Natural killer cell (primary cell): ENCODE data around the gene GPRC5D. TPM values are rescaled to one million over a fixed set of nuclear protein-coding genes. Genes with fewer than 3 reads are reported as not detected.

Source experiments
- ATAC-seq, 3 donors: fragments of 150-1000 bp in 2 of 3; fragments of 200-7000 bp in 1 of 3; cut with Tn5 transposase; 1 replicate in 1 of 3; 2 replicates in 2 of 3; pipeline ENCODE4 v1.10.0; 2021; ENCODE audit warnings: mild to moderate bottlenecking in 2 of 3, moderate library complexity in 2 of 3
- DNase-seq, 2 donors: peaks; one replicate each; pipeline versions ENCODE4 v3.0.0 to v3.0.0-alpha.2; 2013 to 2021; ENCODE audit warnings: mixed read lengths in 1 of 2
- H3K27ac ChIP-seq: one replicate; pipeline ENCODE4 v1.5.1; 2013; ENCODE audit warnings: mild to moderate bottlenecking, low read length
- H3K27me3 ChIP-seq: one replicate; pipeline ENCODE4 v1.6.1; 2013; ENCODE audit warnings: low read length; ENCODE audit not compliant: control insufficient read depth, insufficient read depth
- H3K36me3 ChIP-seq: one replicate; pipeline ENCODE4 v1.6.1; 2013; ENCODE audit warnings: low read length; ENCODE audit not compliant: control insufficient read depth, insufficient read depth
- H3K4me1 ChIP-seq: one replicate; pipeline ENCODE4 v1.6.1; 2013; ENCODE audit warnings: low read length; ENCODE audit not compliant: control insufficient read depth, insufficient read depth
- H3K4me3 ChIP-seq: one replicate; pipeline ENCODE4 v1.5.1; 2013; ENCODE audit warnings: low read length
- H3K9me3 ChIP-seq: one replicate; pipeline ENCODE4 v1.6.1; 2013; ENCODE audit warnings: low read length; ENCODE audit not compliant: control insufficient read depth, insufficient read depth
- H3K27ac Mint-ChIP-seq, 2 donors: one replicate each; pipeline ENCODE4 v1.8.0; 2022; ENCODE audit warnings: mild to moderate bottlenecking in 2 of 2, mixed read lengths in 2 of 2, moderate library complexity in 1 of 2
- H3K27me3 Mint-ChIP-seq, 2 donors: one replicate each; pipeline ENCODE4 v1.8.0; 2022; ENCODE audit warnings: low read depth in 2 of 2, mixed read lengths in 2 of 2
- H3K36me3 Mint-ChIP-seq: one replicate; pipeline ENCODE4 v1.8.0; 2022; ENCODE audit warnings: mixed read lengths
- H3K4me1 Mint-ChIP-seq, 2 donors: one replicate each; pipeline ENCODE4 v1.8.0; 2022; ENCODE audit warnings: mixed read lengths in 2 of 2
- H3K4me3 Mint-ChIP-seq: one replicate; pipeline ENCODE4 v1.8.0; 2022; ENCODE audit warnings: mild to moderate bottlenecking, moderate library complexity, mixed read lengths
- H3K9me3 Mint-ChIP-seq, 2 donors: one replicate each; pipeline ENCODE4 v1.8.0; 2022; ENCODE audit warnings: mixed read lengths in 2 of 2
- WGBS: methylation state at CpG from one replicate; pipeline ENCODE4 v1.1.7; 2013; ENCODE audit warnings: missing lambda C conversion rate; ENCODE audit not compliant: insufficient coverage; 5-methylcytosine and 5-hydroxymethylcytosine counted together
- intact Hi-C: fragments of 100-400 bp; cut with micrococcal nuclease; formaldehyde crosslinking; loops from one replicate; pipeline ENCODE4 v1.14.2; 2022
- total RNA-seq, 4 donors: library from RNA; stranded (reverse); fragments of 120-200 nt in 1 of 4; gene quantifications; one replicate each; pipeline versions ENCODE4 v1.2.3 to v1.2.4, GENCODE V29; 2013 to 2022
- TF ChIP-seq, protein P1 (sequence below): fragments of 200-600 bp; IDR thresholded peaks from one replicate; pipeline ENCODE4 v1.8.0; 2022; ENCODE audit warnings: antibody characterized with exemption

Gene GPRC5D
- total RNA-seq, 3 donors from 2014 or later (not counting 1 experiment from before 2014, with no cell fraction given): 5.5 TPM; not detected in 2

DNA sequence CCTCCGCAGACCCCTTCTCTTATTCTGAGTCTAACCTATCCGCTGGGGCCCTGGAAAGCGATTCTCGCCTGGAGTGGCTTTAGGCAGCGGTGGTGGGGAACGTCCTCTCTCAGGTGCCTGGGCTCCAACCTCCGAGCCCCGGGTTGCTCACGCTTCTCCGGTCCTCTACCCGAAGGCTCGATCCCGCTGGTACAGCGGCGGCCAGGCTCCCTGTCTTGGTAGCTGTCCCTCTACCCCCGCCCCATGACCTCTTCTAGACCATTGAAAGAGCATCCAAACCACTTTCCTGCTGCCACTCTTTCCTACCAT is 48.6 kb upstream of the GPRC5D start:
- ATAC-seq (peak in 2 of 3 donors; percentile 25 to 40), DNase-seq (peak in 1 of 2 donors; percentile 63)
- intact Hi-C loops: loop anchor here (1.0 to 10.0 kb wide), 3 partner anchors 98 to 646 kb away; partner anchors contain the start of genes BORCS5 and MANSC1
- peak overlapping the region; percentile 92 for H3K4me3 Mint-ChIP-seq
- TF ChIP-seq, protein P1, sequence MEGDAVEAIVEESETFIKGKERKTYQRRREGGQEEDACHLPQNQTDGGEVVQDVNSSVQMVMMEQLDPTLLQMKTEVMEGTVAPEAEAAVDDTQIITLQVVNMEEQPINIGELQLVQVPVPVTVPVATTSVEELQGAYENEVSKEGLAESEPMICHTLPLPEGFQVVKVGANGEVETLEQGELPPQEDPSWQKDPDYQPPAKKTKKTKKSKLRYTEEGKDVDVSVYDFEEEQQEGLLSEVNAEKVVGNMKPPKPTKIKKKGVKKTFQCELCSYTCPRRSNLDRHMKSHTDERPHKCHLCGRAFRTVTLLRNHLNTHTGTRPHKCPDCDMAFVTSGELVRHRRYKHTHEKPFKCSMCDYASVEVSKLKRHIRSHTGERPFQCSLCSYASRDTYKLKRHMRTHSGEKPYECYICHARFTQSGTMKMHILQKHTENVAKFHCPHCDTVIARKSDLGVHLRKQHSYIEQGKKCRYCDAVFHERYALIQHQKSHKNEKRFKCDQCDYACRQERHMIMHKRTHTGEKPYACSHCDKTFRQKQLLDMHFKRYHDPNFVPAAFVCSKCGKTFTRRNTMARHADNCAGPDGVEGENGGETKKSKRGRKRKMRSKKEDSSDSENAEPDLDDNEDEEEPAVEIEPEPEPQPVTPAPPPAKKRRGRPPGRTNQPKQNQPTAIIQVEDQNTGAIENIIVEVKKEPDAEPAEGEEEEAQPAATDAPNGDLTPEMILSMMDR: no peak
- Histone ChIP-seq H3K36me3 (no peaks in the 10 kb centered on the region), H3K4me3 (peak overlapping the region; percentile 78), H3K9me3 (no peaks in the 10 kb centered on the region), H3K27me3 (peaks cover 2% of the 10 kb centered on the region), H3K4me1 (peaks cover 25% of the 10 kb centered on the region), H3K27ac (peak overlapping the region; percentile 76)
- peaks cover 24 to 46% of the 10 kb centered on the region in 2 donors for H3K4me1 Mint-ChIP-seq
- no peaks in the 10 kb centered on the region for H3K36me3 Mint-ChIP-seq
- peak overlapping the region; percentile 78 to 89 for H3K27ac Mint-ChIP-seq
- no peaks in the 10 kb centered on the region for H3K9me3 Mint-ChIP-seq
- H3K27me3 Mint-ChIP-seq: peaks cover 0 to 6% of the 10 kb centered on the region in 2 donors
- under 1% methylated on average over 16 of the region's 16 CpGs for WGBS

DNA sequence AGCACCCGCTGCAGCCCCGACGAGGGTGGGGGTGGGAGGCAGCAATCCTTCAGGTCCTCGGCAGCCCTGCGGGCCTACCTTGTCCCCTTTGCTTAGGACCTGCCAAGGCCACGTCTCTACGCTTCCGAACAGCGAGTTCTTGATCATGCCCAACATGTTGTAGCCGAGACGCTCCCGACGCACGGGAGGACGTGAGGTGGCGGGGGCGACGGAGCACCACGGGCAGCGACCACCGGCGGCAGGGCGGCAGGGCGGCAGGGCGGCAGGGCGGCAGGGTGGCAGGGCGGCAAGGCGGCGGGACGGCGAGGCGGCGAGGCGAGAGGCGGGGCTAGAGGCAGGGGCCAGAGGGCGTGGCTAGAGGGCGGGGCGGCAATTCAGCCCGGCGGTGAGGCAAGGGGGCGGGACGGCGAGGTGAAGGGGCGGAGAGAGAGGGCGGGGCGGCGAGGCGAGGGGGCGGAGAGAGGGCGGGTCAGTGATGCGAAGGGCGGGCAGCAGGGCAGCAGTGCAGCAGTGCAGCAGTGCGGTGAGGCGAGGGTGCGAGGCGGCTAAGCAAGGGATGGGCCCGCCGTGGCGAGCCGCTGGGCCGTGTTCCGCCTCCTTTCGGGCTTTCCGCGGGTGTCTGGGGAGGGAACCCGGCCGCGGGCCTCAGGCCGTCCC is 48.1 kb upstream of the GPRC5D start, which contains the start of gene HEBP1:
Gene HEBP1 (minus strand): TSS at position 307 of the 657 bp plus-strand sequence. CDS start 151 bp downstream, at position 156.
- Histone ChIP-seq H3K4me1 (peaks cover 25% of the 10 kb centered on the region), H3K36me3 (no peaks in the 10 kb centered on the region), H3K9me3 (no peaks in the 10 kb centered on the region), H3K27ac (peak within 1 kb of the TSS; percentile 76), H3K27me3 (peaks cover 2% of the 10 kb centered on the region), H3K4me3 (peak within 1 kb of the TSS; percentile 78)
- Mint-ChIP-seq H3K27me3 (peaks cover 0 to 4% of the 10 kb centered on the region in 2 donors), H3K4me3 (peak within 1 kb of the TSS; percentile 92), H3K27ac (peak within 1 kb of the TSS; percentile 78 to 89), H3K9me3 (no peaks in the 10 kb centered on the region), H3K36me3 (no peaks in the 10 kb centered on the region), H3K4me1 (peaks cover 24 to 46% of the 10 kb centered on the region in 2 donors)
- peak; percentile 96 for DNase-seq
- TF ChIP-seq, protein P1: no peak
- ATAC-seq: peak; percentile 89 to 99 (median 92)
- intact Hi-C loops: loop anchor here (1.0 to 10.0 kb wide), 3 partner anchors 98 to 645 kb away; partner anchors contain the start of genes BORCS5 and MANSC1
- WGBS: under 1% methylated on average over 69 of the region's 69 CpGs

DNA sequence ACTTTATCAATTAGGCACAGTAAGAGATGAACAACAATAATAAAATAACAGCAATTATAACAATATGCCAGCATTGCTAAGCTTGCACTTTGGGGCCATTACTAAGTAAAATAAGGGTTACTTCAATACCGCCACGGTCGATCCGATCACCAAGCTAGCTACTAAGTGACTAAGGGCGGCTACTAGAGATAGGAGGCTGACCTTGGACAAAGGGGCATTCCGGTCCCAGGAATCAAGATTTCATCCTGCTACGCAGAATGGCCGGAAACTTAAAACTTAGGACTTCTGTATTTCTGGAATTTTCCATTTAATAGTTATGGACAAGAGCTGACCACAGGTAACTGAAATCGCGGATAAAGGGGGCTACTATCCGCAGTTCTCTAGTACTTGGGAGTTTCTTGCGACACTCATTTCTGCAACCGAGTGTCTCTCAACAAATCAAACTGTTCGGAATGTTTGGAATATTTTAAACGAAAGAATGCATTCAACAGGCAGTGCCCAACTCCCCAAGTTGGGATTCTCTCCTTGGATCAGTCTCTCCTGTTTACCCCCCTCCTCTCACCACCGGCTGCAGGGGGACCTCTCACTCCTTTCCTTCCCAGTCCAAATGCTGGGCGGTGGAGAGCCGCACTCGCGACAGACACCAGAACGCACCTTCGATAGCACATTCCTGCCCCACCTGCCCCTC is 47.4 kb upstream of the GPRC5D start:
- intact Hi-C loops: no loop called here
- ATAC-seq: no peak
- Histone ChIP-seq H3K4me1 (peaks cover 25% of the 10 kb centered on the region), H3K9me3 (no peaks in the 10 kb centered on the region), H3K27me3 (peaks cover 2% of the 10 kb centered on the region), H3K27ac (no peak overlapping the region), H3K4me3 (peak overlapping the region; percentile 63), H3K36me3 (no peaks in the 10 kb centered on the region)
- TF ChIP-seq, protein P1: no peak
- Mint-ChIP-seq H3K27ac (peak overlapping the region in 1 of 2 donors; percentile 89), H3K27me3 (peaks cover 0 to 2% of the 10 kb centered on the region in 2 donors), H3K4me3 (peak overlapping the region; percentile 92), H3K4me1 (peaks cover 24 to 46% of the 10 kb centered on the region in 2 donors), H3K36me3 (no peaks in the 10 kb centered on the region), H3K9me3 (no peaks in the 10 kb centered on the region)
- DNase-seq: no peak
- WGBS: 62% methylated on average over 22 of the region's 22 CpGs
